ENCODE measurements around the gene ECD.

Gene ECD

DNA sequence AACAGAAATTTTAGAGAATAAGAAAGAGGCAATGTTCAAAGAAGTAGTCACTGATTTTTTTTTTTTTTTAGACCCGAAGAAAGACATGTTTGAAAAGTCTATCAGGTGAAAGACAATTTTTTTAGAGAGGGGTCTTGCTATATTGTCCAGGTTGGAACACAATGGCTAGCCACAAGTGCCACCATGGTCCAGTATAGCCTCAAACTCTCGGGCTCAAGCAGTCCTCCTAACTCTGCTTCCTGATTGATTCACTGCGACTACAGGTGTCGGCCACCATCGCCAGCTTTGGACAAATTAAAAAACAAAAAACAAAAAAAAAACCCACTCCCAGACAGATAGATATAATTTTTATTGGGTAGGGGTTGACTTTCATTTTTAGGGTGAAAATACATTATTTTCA is 22.4 kb upstream of the ECD start:
- H3K79me2 ChIP-seq (ENCODE audit: insufficient read depth, low read length), result no peaks in the 10 kb centered on the region
- no peak overlapping the region for H3K4me2 ChIP-seq (ENCODE audit: low read depth, low read length, poor library complexity, severe bottlenecking)
- H3K27me3 ChIP-seq (ENCODE audit: insufficient read depth, low read length, poor library complexity, severe bottlenecking), result no peaks in the 10 kb centered on the region
- no peaks in the 10 kb centered on the region for H3K4me1 ChIP-seq (ENCODE audit: insufficient read depth, low read length, poor library complexity, severe bottlenecking)
- H3K9ac ChIP-seq (ENCODE audit: low read depth, low read length, poor library complexity, severe bottlenecking), result no peak overlapping the region
- no peak overlapping the region for H2AFZ ChIP-seq (ENCODE audit: low read length)
- no peaks in the 10 kb centered on the region for H3K9me3 ChIP-seq (ENCODE audit: insufficient read depth, low read depth, low read length)
- no peaks in the 10 kb centered on the region for H3F3A ChIP-seq (ENCODE audit: low read depth)
- TF ChIP-seq, protein P1, sequence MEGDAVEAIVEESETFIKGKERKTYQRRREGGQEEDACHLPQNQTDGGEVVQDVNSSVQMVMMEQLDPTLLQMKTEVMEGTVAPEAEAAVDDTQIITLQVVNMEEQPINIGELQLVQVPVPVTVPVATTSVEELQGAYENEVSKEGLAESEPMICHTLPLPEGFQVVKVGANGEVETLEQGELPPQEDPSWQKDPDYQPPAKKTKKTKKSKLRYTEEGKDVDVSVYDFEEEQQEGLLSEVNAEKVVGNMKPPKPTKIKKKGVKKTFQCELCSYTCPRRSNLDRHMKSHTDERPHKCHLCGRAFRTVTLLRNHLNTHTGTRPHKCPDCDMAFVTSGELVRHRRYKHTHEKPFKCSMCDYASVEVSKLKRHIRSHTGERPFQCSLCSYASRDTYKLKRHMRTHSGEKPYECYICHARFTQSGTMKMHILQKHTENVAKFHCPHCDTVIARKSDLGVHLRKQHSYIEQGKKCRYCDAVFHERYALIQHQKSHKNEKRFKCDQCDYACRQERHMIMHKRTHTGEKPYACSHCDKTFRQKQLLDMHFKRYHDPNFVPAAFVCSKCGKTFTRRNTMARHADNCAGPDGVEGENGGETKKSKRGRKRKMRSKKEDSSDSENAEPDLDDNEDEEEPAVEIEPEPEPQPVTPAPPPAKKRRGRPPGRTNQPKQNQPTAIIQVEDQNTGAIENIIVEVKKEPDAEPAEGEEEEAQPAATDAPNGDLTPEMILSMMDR (conservative IDR thresholded peaks at IDR 0.05; ENCODE audit: low read length), result no peak
- no peak for TF ChIP-seq EZH2phosphoT487 (IDR thresholded peaks at IDR 0.05; ENCODE audit: borderline replicate concordance)
- no peaks in the 10 kb centered on the region for H4K20me1 ChIP-seq (ENCODE audit: insufficient read depth, low read length, poor library complexity, severe bottlenecking)
- no peaks in the 10 kb centered on the region for H3K9me2 ChIP-seq (replicated peaks; ENCODE audit: low read depth, low read length)
- no peak overlapping the region for H3K4me3 ChIP-seq (ENCODE audit: low read length, poor library complexity, severe bottlenecking)
- 0 out of 2 replicates have a peak, but pooled peaks cover 3% of the 10 kb centered on the region for H3K36me3 ChIP-seq (ENCODE audit: insufficient read depth, low read length)

DNA sequence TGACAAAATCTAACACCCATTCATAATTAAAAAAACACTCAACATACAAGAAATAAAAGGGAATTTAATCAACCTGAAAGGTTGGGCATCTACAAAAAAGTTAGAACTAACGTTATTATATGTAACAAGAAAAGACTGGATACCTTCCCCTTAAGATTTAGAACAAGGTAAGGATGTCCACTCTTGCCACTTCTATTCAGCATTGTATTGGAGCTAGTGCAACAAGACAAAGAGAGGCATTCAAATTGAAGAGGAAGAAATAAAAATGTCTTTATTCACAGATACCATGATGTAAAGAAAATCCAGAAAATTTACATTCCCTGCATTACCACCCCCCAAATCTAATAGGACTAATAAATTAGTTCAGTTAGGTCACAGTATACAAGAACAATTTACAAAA is 18.5 kb upstream of the ECD start:
- Histone ChIP-seq H3K27me3 (ENCODE audit: insufficient read depth, low read length, poor library complexity, severe bottlenecking) (no peaks in the 10 kb centered on the region), H2AFZ (ENCODE audit: low read length) (no peak overlapping the region), H3F3A (ENCODE audit: low read depth) (no peaks in the 10 kb centered on the region), H3K9me2 (replicated peaks; ENCODE audit: low read depth, low read length) (no peaks in the 10 kb centered on the region), H4K20me1 (ENCODE audit: insufficient read depth, low read length, poor library complexity, severe bottlenecking) (no peaks in the 10 kb centered on the region), H3K36me3 (ENCODE audit: insufficient read depth, low read length) (peaks cover 4% of the 10 kb centered on the region; the same call in 1 of the 2 replicates), H3K4me1 (ENCODE audit: insufficient read depth, low read length, poor library complexity, severe bottlenecking) (no peaks in the 10 kb centered on the region), H3K9me3 (ENCODE audit: insufficient read depth, low read depth, low read length) (no peaks in the 10 kb centered on the region), H3K9ac (ENCODE audit: low read depth, low read length, poor library complexity, severe bottlenecking) (no peak overlapping the region), H3K4me3 (ENCODE audit: low read length, poor library complexity, severe bottlenecking) (no peak overlapping the region), H3K4me2 (ENCODE audit: low read depth, low read length, poor library complexity, severe bottlenecking) (no peak overlapping the region), H3K79me2 (ENCODE audit: insufficient read depth, low read length) (no peaks in the 10 kb centered on the region)
- no peak for TF ChIP-seq EZH2phosphoT487 (IDR thresholded peaks at IDR 0.05; ENCODE audit: borderline replicate concordance)
- TF ChIP-seq, protein P1 (conservative IDR thresholded peaks at IDR 0.05; ENCODE audit: low read length), result no peak

DNA sequence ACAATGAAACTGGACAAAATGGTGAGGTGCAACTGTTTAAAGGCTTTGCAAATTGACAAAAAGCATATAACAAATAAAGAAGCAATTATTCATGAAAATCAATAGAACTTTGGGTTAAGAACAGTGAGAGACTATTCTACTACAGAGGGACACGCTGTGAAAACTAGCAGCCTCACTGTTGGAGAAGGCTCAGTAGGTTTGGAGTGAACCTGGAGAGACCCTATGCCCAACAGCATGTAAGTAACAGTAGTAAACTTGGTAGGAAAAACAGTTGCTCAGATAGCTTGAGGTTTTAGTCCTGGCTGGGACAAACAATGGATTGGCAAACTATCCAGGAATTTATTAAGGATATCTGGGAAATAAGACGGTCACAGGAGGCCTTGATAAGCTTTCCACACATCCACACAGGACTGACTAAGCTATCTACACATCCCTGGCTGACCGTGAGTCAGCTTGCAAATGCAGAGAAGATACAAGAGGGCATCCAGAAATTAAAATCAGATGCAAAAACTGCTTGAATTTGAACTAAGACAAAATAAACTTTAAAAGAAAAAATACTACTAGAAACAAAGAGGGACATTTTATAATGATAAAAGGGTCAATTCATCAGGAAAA is 16.0 kb upstream of the ECD start:
- Histone ChIP-seq H3K9ac (ENCODE audit: low read depth, low read length, poor library complexity, severe bottlenecking) (no peak overlapping the region), H3F3A (ENCODE audit: low read depth) (no peaks in the 10 kb centered on the region), H3K4me2 (ENCODE audit: low read depth, low read length, poor library complexity, severe bottlenecking) (no peak overlapping the region), H3K9me3 (ENCODE audit: insufficient read depth, low read depth, low read length) (no peaks in the 10 kb centered on the region), H3K36me3 (ENCODE audit: insufficient read depth, low read length) (peaks cover 4% of the 10 kb centered on the region; the same call in 1 of the 2 replicates), H2AFZ (ENCODE audit: low read length) (no peak overlapping the region), H3K9me2 (replicated peaks; ENCODE audit: low read depth, low read length) (no peaks in the 10 kb centered on the region), H3K4me1 (ENCODE audit: insufficient read depth, low read length, poor library complexity, severe bottlenecking) (no peaks in the 10 kb centered on the region), H3K4me3 (ENCODE audit: low read length, poor library complexity, severe bottlenecking) (no peak overlapping the region), H3K27me3 (ENCODE audit: insufficient read depth, low read length, poor library complexity, severe bottlenecking) (no peaks in the 10 kb centered on the region), H3K79me2 (ENCODE audit: insufficient read depth, low read length) (no peaks in the 10 kb centered on the region), H4K20me1 (ENCODE audit: insufficient read depth, low read length, poor library complexity, severe bottlenecking) (no peaks in the 10 kb centered on the region)
- TF ChIP-seq, protein P1 (conservative IDR thresholded peaks at IDR 0.05; ENCODE audit: low read length), result no peak
- no peak for TF ChIP-seq EZH2phosphoT487 (IDR thresholded peaks at IDR 0.05; ENCODE audit: borderline replicate concordance)

Data from Loucy (cell line).